ENCODE measurements around the gene LAMA2.

The LAMA2 gene

GRCh38 chr6:129508477-129509145, 625.7 kb downstream of the LAMA2 start:
- DNase-seq (ENCODE audit: low read depth), result no peak
- no peak for TF ChIP-seq CTCF (IDR thresholded peaks at IDR 0.05; ENCODE audit: insufficient read depth, low read depth, low read length, missing control alignments)
- H3K4me3 ChIP-seq (ENCODE audit: low read length), result no peak overlapping the region

GRCh38 chr6:129510950-129511349, 628.0 kb downstream of the LAMA2 start:
- DNase-seq (ENCODE audit: low read depth), result no peak
- H3K4me3 ChIP-seq (ENCODE audit: low read length), result no peak overlapping the region
- TF ChIP-seq CTCF (IDR thresholded peaks at IDR 0.05; ENCODE audit: insufficient read depth, low read depth, low read length, missing control alignments), result no peak

- H3K4me3 ChIP-seq (ENCODE audit: low read length), result no peak overlapping the region
- no peak for DNase-seq (ENCODE audit: low read depth)
These were observed 630.5 kb downstream of the LAMA2 start for GRCh38 chr6:129513471-129513870.

GRCh38 chr6:129515004-129515403, 632.1 kb downstream of the LAMA2 start:
- no peak for DNase-seq (ENCODE audit: low read depth)
- H3K4me3 ChIP-seq (ENCODE audit: low read length), result no peak overlapping the region
- no peak for TF ChIP-seq CTCF (IDR thresholded peaks at IDR 0.05; ENCODE audit: insufficient read depth, low read depth, low read length, missing control alignments)

More at GRCh38 chr6:129513471-129513870, 630.5 kb downstream of the LAMA2 start:
- no peak for TF ChIP-seq CTCF (IDR thresholded peaks at IDR 0.05; ENCODE audit: insufficient read depth, low read depth, low read length, missing control alignments)

- no peak for DNase-seq (ENCODE audit: low read depth)
- TF ChIP-seq CTCF (IDR thresholded peaks at IDR 0.05; ENCODE audit: insufficient read depth, low read depth, low read length, missing control alignments), result no peak
- H3K4me3 ChIP-seq (ENCODE audit: low read length), result no peak overlapping the region
These were observed 633.1 kb downstream of the LAMA2 start for GRCh38 chr6:129516005-129516404.

GRCh38 chr6:129516787-129517186, 633.8 kb downstream of the LAMA2 start:
- TF ChIP-seq CTCF (IDR thresholded peaks at IDR 0.05; ENCODE audit: insufficient read depth, low read depth, low read length, missing control alignments), result no peak
- no peak overlapping the region for H3K4me3 ChIP-seq (ENCODE audit: low read length)
- DNase-seq (ENCODE audit: low read depth), result no peak

- peak; percentile 68 for DNase-seq (ENCODE audit: low read depth)
- TF ChIP-seq CTCF (IDR thresholded peaks at IDR 0.05; ENCODE audit: insufficient read depth, low read depth, low read length, missing control alignments), result peak; percentile 39
- no peak overlapping the region for H3K4me3 ChIP-seq (ENCODE audit: low read length)
These were observed 634.4 kb downstream of the LAMA2 start for GRCh38 chr6:129517288-129517687.

Data from epithelial cell of esophagus (primary cell).